RWPE2 (cell line): ENCODE results near the gene CXXC1.

Source experiments
- ATAC-seq: fragments of 200-7000 bp; cut with Tn5 transposase; 3 replicates; pipeline ENCODE4 v1.9.1; 2021; ENCODE audit warnings: low read depth
- DNase-seq: peaks from one replicate; pipeline ENCODE4 v3.0.0-alpha.2; 2020; ENCODE audit warnings: low spot score
- H3K27ac ChIP-seq: fragments of 450-650 bp; 2 replicates; pipeline ENCODE4 v1.5.1; 2017; ENCODE audit warnings: mild to moderate bottlenecking; ENCODE audit not compliant: poor library complexity, severe bottlenecking
- H3K27me3 ChIP-seq: fragments of 250-450 bp; sonication (Bioruptor Pico); 2 replicates; pipeline ENCODE4 v1.5.1; 2021; ENCODE audit warnings: mild to moderate bottlenecking, moderate library complexity; ENCODE audit not compliant: insufficient read depth, poor library complexity, severe bottlenecking
- H3K36me3 ChIP-seq: fragments of 250-450 bp; sonication (Bioruptor Pico); 2 replicates; pipeline ENCODE4 v1.5.1; 2020; ENCODE audit warnings: low read depth, mild to moderate bottlenecking, moderate library complexity
- H3K4me1 ChIP-seq: fragments of 250-450 bp; sonication (Bioruptor Pico); 2 replicates; pipeline ENCODE4 v1.5.1; 2021; ENCODE audit warnings: mild to moderate bottlenecking, moderate library complexity; ENCODE audit not compliant: insufficient read depth, poor library complexity, severe bottlenecking
- H3K4me3 ChIP-seq: fragments of 250-450 bp; sonication (Bioruptor Pico); 2 replicates; pipeline ENCODE4 v1.5.1; 2021; ENCODE audit warnings: mild to moderate bottlenecking, moderate library complexity; ENCODE audit not compliant: severe bottlenecking
- H3K9me3 ChIP-seq: fragments of 250-450 bp; sonication (Bioruptor Pico); 2 replicates; pipeline ENCODE4 v1.5.1; 2021; ENCODE audit warnings: mild to moderate bottlenecking, moderate library complexity; ENCODE audit not compliant: severe bottlenecking
- TF ChIP-seq, protein P1 (sequence below): fragments of 450-650 bp; IDR thresholded peaks from one replicate; pipeline ENCODE4 v1.5.1; 2017; ENCODE audit warnings: mild to moderate bottlenecking, moderate library complexity; ENCODE audit not compliant: poor library complexity, severe bottlenecking

The CXXC1 gene

DNA sequence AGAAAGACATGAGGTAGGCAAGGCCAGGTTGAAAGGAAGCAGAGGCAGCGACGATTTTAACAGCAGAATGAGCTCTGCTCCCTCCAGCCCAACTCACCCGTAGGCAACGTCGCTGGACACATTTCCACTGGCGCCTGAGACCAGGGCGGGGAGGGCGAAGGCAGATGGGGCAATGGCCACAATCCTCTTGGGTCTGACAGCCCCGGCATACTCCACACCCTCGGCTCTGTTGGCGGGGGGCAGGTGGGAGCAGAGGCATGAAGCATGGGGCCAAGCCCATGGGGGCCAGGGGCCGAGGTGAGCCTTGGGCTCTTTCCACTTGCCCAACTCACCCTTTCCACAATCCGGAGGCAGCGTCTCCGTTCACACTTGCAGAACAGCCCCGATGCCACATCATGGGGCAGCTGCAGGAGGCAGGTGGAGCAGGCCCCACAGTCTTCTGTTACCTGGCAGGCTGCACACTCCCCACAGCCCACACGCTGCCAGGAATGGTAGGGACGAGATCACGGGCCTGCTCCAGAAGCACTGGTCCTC, 11.9 kb downstream of the CXXC1 start:
- DNase-seq (no peak), ATAC-seq (no peak)
- TF ChIP-seq, protein P1, sequence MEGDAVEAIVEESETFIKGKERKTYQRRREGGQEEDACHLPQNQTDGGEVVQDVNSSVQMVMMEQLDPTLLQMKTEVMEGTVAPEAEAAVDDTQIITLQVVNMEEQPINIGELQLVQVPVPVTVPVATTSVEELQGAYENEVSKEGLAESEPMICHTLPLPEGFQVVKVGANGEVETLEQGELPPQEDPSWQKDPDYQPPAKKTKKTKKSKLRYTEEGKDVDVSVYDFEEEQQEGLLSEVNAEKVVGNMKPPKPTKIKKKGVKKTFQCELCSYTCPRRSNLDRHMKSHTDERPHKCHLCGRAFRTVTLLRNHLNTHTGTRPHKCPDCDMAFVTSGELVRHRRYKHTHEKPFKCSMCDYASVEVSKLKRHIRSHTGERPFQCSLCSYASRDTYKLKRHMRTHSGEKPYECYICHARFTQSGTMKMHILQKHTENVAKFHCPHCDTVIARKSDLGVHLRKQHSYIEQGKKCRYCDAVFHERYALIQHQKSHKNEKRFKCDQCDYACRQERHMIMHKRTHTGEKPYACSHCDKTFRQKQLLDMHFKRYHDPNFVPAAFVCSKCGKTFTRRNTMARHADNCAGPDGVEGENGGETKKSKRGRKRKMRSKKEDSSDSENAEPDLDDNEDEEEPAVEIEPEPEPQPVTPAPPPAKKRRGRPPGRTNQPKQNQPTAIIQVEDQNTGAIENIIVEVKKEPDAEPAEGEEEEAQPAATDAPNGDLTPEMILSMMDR = no peak
- Histone ChIP-seq H3K27ac (no peak overlapping the region), H3K4me3 (no peak overlapping the region), H3K36me3 (peaks cover 90% of the 10 kb centered on the region), H3K4me1 (peaks cover 22% of the 10 kb centered on the region), H3K9me3 (no peaks in the 10 kb centered on the region), H3K27me3 (no peaks in the 10 kb centered on the region)

GRCh38 chr18:50274941-50275340, 12.6 kb downstream of the CXXC1 start:
- H3K27me3 ChIP-seq = no peaks in the 10 kb centered on the region
- no peaks in the 10 kb centered on the region for H3K9me3 ChIP-seq
- ATAC-seq = no peak
- peaks cover 22% of the 10 kb centered on the region for H3K4me1 ChIP-seq
- DNase-seq = no peak
- TF ChIP-seq, protein P1 = no peak
- H3K27ac ChIP-seq = no peak overlapping the region
- H3K36me3 ChIP-seq = peaks cover 93% of the 10 kb centered on the region
- H3K4me3 ChIP-seq = no peak overlapping the region

GRCh38 chr18:50274044-50274442, 13.4 kb downstream of the CXXC1 start:
- H3K4me1 ChIP-seq = peaks cover 16% of the 10 kb centered on the region
- no peaks in the 10 kb centered on the region for H3K27me3 ChIP-seq
- DNase-seq = no peak
- H3K27ac ChIP-seq = no peak overlapping the region
- ATAC-seq = no peak
- H3K9me3 ChIP-seq = no peaks in the 10 kb centered on the region
- H3K4me3 ChIP-seq = no peak overlapping the region
- TF ChIP-seq, protein P1 = no peak
- peaks cover 93% of the 10 kb centered on the region for H3K36me3 ChIP-seq

GRCh38 chr18:50273203-50274043, 14.1 kb downstream of the CXXC1 start:
- Histone ChIP-seq H3K36me3 (peaks cover 93% of the 10 kb centered on the region), H3K27ac (no peak overlapping the region)
- ATAC-seq = no peak

More at GRCh38 chr18:50273203-50274043, 14.1 kb downstream of the CXXC1 start:
- Histone ChIP-seq H3K27me3 (no peaks in the 10 kb centered on the region), H3K9me3 (no peaks in the 10 kb centered on the region), H3K4me3 (no peak overlapping the region), H3K4me1 (peaks cover 9% of the 10 kb centered on the region)
- no peak for DNase-seq
- TF ChIP-seq, protein P1 = no peak
